GM21619 (cell line): Measurements from ENCODE around the gene GID8.

Experiments
- ATAC-seq: cut with Tn5 transposase; IDR thresholded peaks from one replicate; pipeline ENCODE4 v1.9.1; 2021; ENCODE audit not compliant: unreplicated experiment

GID8 gene

GRCh38 chr20:62938105-62938888 lies at the start of gene GID8:
TSS of gene GID8 (plus strand) at chr20:62938147. CDS start at chr20:62941503, 3,356 bp downstream.
- ATAC-seq = peak; percentile 48

- ATAC-seq = no peak
These were observed 49.5 kb upstream of the GID8 start for GRCh38 chr20:62888406-62888805.

GRCh38 chr20:62888910-62889309 lies 49.0 kb upstream of the GID8 start:
- ATAC-seq = no peak

GRCh38 chr20:62889411-62889810 lies 48.5 kb upstream of the GID8 start:
- ATAC-seq = no peak

GRCh38 chr20:62889871-62890270 lies 48.1 kb upstream of the GID8 start:
- ATAC-seq = no peak

- ATAC-seq = no peak
These were observed 47.5 kb upstream of the GID8 start for GRCh38 chr20:62890444-62890843.

GRCh38 chr20:62891111-62891510 lies 46.8 kb upstream of the GID8 start:
- no peak for ATAC-seq

- no peak for ATAC-seq
These were observed 45.3 kb upstream of the GID8 start for GRCh38 chr20:62892348-62893304.

GRCh38 chr20:62893700-62894099 lies 44.2 kb upstream of the GID8 start:
- ATAC-seq = no peak

- no peak for ATAC-seq
These were observed 43.7 kb upstream of the GID8 start for GRCh38 chr20:62894261-62894660.

- no peak for ATAC-seq
These were observed 42.4 kb upstream of the GID8 start for GRCh38 chr20:62895539-62895938.

GRCh38 chr20:62896526-62896925 lies 41.4 kb upstream of the GID8 start:
- no peak for ATAC-seq

- no peak for ATAC-seq
These were observed 40.3 kb upstream of the GID8 start for GRCh38 chr20:62897666-62898065.

- no peak for ATAC-seq
These were observed 39.6 kb upstream of the GID8 start for GRCh38 chr20:62898093-62898964.

- ATAC-seq = peak; percentile 53
These were observed 38.8 kb upstream of the GID8 start for GRCh38 chr20:62898970-62899632.

- ATAC-seq = no peak
These were observed 38.3 kb upstream of the GID8 start for GRCh38 chr20:62899633-62900051.

- peak; percentile 73 for ATAC-seq
These were observed 37.8 kb upstream of the GID8 start for GRCh38 chr20:62900052-62900691.

GRCh38 chr20:62900692-62901584 lies 37.0 kb upstream of the GID8 start:
- no peak for ATAC-seq

GRCh38 chr20:62901891-62902290 lies 36.1 kb upstream of the GID8 start:
- no peak for ATAC-seq
